ENCODE measurements around the gene TGIF2. TPM values are rescaled to one million over a fixed set of nuclear protein-coding genes. Genes with fewer than 3 reads are reported as not detected.

Gene TGIF2
- total and polyA plus RNA-seq, 2 of the 13 experiments (the other 11 are each of a cell fraction or from before 2014, with no cell fraction given) = 41.3 to 53.9 TPM

GRCh38 chr20:36606158-36607066, 33.0 kb downstream of the TGIF2 start (continued):
- TF ChIP-seq ZNF558 (CRISPR knock-in tag; IDR thresholded peaks at IDR 0.05; ENCODE audit: borderline replicate concordance) (no peak), ZNF790 (CRISPR knock-in tag; IDR thresholded peaks at IDR 0.05; ENCODE audit: borderline replicate concordance) (0 out of 2 replicates have a peak, but pooled peaks have one; percentile 60), ARHGAP35 (CRISPR knock-in tag; IDR thresholded peaks at IDR 0.05; ENCODE audit: borderline replicate concordance) (no peak), HNF4G (IDR thresholded peaks at IDR 0.05; ENCODE audit: borderline replicate concordance, low read depth, low read length) (peak; percentile 42; the same call in 1 of the 2 replicates), HNF4G (CRISPR knock-in tag; IDR thresholded peaks at IDR 0.05; ENCODE audit: borderline replicate concordance, low read depth) (no peak), TEAD3 (CRISPR knock-in tag; optimal IDR thresholded peaks at IDR 0.05; ENCODE audit: borderline replicate concordance) (no peak), ZFP36 (IDR thresholded peaks at IDR 0.05; ENCODE audit: borderline replicate concordance, low read depth, low read length, partially characterized antibody) (no peak), ZBTB7A (CRISPR knock-in tag; IDR thresholded peaks at IDR 0.05) (no peak), ARNTL (CRISPR knock-in tag; IDR thresholded peaks at IDR 0.05) (no peak), GATA4 (IDR thresholded peaks at IDR 0.05; ENCODE audit: borderline replicate concordance, low read depth) (no peak), ZNF24 (IDR thresholded peaks at IDR 0.05) (no peak; the same call in 1 of the 2 replicates), ZNF891 (CRISPR knock-in tag; IDR thresholded peaks at IDR 0.05) (no peak), REL (CRISPR knock-in tag; conservative IDR thresholded peaks at IDR 0.05) (0 out of 2 replicates have a peak, but pooled peaks have one; percentile 32), ZNF674 (CRISPR knock-in tag; IDR thresholded peaks at IDR 0.05; ENCODE audit: low read depth) (no peak), PHF5A (CRISPR knock-in tag; IDR thresholded peaks at IDR 0.05; ENCODE audit: low read depth, unreplicated experiment) (no peak), NR2F2 (IDR thresholded peaks at IDR 0.05; ENCODE audit: borderline replicate concordance, low read depth) (peak; percentile 15; the same call in 1 of the 2 replicates), EEA1 (CRISPR knock-in tag; IDR thresholded peaks at IDR 0.05; ENCODE audit: borderline replicate concordance) (no peak), ZNF616 (CRISPR knock-in tag; IDR thresholded peaks at IDR 0.05; ENCODE audit: low read depth) (no peak), HMG20A (CRISPR knock-in tag; IDR thresholded peaks at IDR 0.05; ENCODE audit: borderline replicate concordance) (peak; percentile 15; the same call in 1 of the 2 replicates), ZNF724P (CRISPR knock-in tag; IDR thresholded peaks at IDR 0.05; ENCODE audit: borderline replicate concordance) (0 out of 2 replicates have a peak, but pooled peaks have one; percentile 4), KAT8 (CRISPR knock-in tag; IDR thresholded peaks at IDR 0.05) (0 out of 2 replicates have a peak, but pooled peaks have one; percentile 23), ZNF12 (CRISPR knock-in tag; IDR thresholded peaks at IDR 0.05) (no peak), TOE1 (CRISPR knock-in tag; IDR thresholded peaks at IDR 0.05) (no peak; the same call in 1 of the 2 replicates), ZNF607 (CRISPR knock-in tag; IDR thresholded peaks at IDR 0.05; ENCODE audit: borderline replicate concordance) (no peak), ZNF800 (CRISPR knock-in tag; IDR thresholded peaks at IDR 0.05) (0 out of 2 replicates have a peak, but pooled peaks have one; percentile 10), DNMT1 (CRISPR knock-in tag; IDR thresholded peaks at IDR 0.05) (no peak), NCOR1 (IDR thresholded peaks at IDR 0.05; ENCODE audit: borderline replicate concordance, low read length) (0 out of 2 replicates have a peak, but pooled peaks have one; percentile 23)
- TF ChIP-seq, protein P1, sequence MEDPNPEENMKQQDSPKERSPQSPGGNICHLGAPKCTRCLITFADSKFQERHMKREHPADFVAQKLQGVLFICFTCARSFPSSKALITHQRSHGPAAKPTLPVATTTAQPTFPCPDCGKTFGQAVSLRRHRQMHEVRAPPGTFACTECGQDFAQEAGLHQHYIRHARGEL (CRISPR knock-in tag; IDR thresholded peaks at IDR 0.05) = no peak
